Karpas-422 (cell line): ENCODE measurements around the gene VPS33B. TPM values are rescaled to one million over a fixed set of nuclear protein-coding genes. Genes with fewer than 3 reads are reported as not detected.

ENCODE experiments used
- DNase-seq: peaks from one replicate; pipeline ENCODE4 v3.0.0-alpha.2; 2015
- H2AFZ ChIP-seq: fragments of 200-600 bp; sonication (generic); 2 replicates; pipeline ENCODE4 v1.6.1; 2014; ENCODE audit warnings: antibody characterized with exemption, low read length, mixed read lengths
- H3K27ac ChIP-seq: fragments of 200-600 bp; sonication (generic); 2 replicates; pipeline ENCODE4 v1.5.1; 2014; ENCODE audit warnings: mild to moderate bottlenecking, low read length, moderate library complexity
- H3K27me3 ChIP-seq: fragments of 200-600 bp; sonication (generic); 2 replicates; pipeline ENCODE4 v1.6.1; 2014; ENCODE audit warnings: low read length, mixed read lengths
- H3K36me3 ChIP-seq: fragments of 200-600 bp; sonication (generic); 2 replicates; pipeline ENCODE4 v1.6.1; 2014; ENCODE audit warnings: low read length, mixed read lengths; ENCODE audit not compliant: insufficient read depth
- H3K4me1 ChIP-seq: fragments of 200-600 bp; sonication (generic); 2 replicates; pipeline ENCODE4 v1.6.1; 2014; ENCODE audit warnings: mild to moderate bottlenecking, low read length, mixed read lengths
- H3K4me2 ChIP-seq: fragments of 200-600 bp; sonication (generic); 2 replicates; pipeline ENCODE4 v1.6.1; 2014; ENCODE audit warnings: low read length, low read depth, mild to moderate bottlenecking; ENCODE audit not compliant: poor library complexity, severe bottlenecking
- H3K4me3 ChIP-seq: fragments of 200-600 bp; sonication (generic); 2 replicates; pipeline ENCODE4 v1.5.1; 2014; ENCODE audit warnings: mild to moderate bottlenecking, antibody characterized with exemption, low read length, mixed read lengths
- H3K79me2 ChIP-seq: fragments of 200-600 bp; sonication (generic); 2 replicates; pipeline ENCODE4 v1.6.1; 2014; ENCODE audit warnings: mild to moderate bottlenecking, low read length, mixed read lengths
- H3K9ac ChIP-seq: fragments of 200-600 bp; sonication (generic); 2 replicates; pipeline ENCODE4 v1.6.0; 2014; ENCODE audit warnings: low read length
- H3K9me2 ChIP-seq: fragments of 200-600 bp; sonication (generic), shearing (Covaris generic); replicated peaks from 2 replicates; pipeline ENCODE4 v1.6.0; 2014; ENCODE audit warnings: mild to moderate bottlenecking, low read length, moderate library complexity; ENCODE audit not compliant: insufficient read depth
- H3K9me3 ChIP-seq: fragments of 300-700, 200-600 bp; sonication (generic); 2 replicates; pipeline ENCODE4 v1.6.1; 2014; ENCODE audit warnings: low read length, mixed read lengths
- H4K20me1 ChIP-seq: fragments of 200-600 bp; sonication (generic); 2 replicates; pipeline ENCODE4 v1.6.1; 2014; ENCODE audit warnings: mild to moderate bottlenecking, antibody characterized with exemption, low read length, low read depth; ENCODE audit not compliant: insufficient read depth
- total RNA-seq: library from RNA; depleted of rRNA; stranded (reverse); fragments of >200 nt; shearing (Covaris generic); gene quantifications from 2 replicates; pipeline ENCODE4 v1.2.3, GENCODE V29; 2014; ENCODE audit warnings: low replicate concordance

The VPS33B gene
- total RNA-seq, 1 experiment from 2014 or later, result 5.7 TPM

DNA sequence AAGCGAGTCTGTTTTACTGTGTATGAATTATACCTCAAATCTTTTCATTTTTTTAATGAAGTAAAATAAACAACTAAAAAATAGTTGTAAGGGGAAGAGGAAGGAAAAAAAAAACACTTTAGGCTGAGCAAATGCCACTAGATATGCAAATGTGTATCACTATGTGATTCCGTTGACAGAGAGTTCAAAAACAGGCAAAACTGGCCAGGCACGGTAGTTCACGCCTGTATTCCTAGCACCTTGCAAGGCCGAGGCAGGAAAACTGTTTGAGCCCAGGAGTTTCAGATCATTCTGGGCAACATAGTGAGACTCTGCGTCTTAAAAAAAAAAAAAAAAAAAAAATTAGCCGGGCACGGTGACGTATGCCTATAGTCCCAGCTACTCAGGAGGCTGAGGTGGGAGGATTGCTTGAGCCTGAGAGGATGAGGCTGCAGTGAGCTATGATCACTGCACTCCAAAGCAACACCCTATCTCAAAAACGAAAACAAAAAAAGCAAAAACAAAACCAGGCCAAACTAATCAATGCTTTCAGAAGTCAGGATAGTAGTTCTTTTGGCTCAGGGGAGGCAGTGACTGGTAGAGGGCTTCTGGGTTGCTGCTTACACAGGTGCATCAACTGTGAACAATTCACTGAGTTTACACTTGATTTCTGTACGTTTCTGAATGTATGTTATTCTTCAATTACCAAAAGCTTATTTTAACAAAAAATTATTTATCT is 35.4 kb downstream of the VPS33B start:
- no peaks in the 10 kb centered on the region for H3K27me3 ChIP-seq
- DNase-seq, result no peak
- no peak overlapping the region for H3K9ac ChIP-seq
- 0 out of 2 replicates have a peak overlapping the region, but pooled peaks have one; percentile 58 for H3K27ac ChIP-seq
- peaks cover 27% of the 10 kb centered on the region for H3K36me3 ChIP-seq
- no peak overlapping the region for H3K4me2 ChIP-seq
- H3K4me3 ChIP-seq, result no peak overlapping the region
- H4K20me1 ChIP-seq, result no peaks in the 10 kb centered on the region
- H2AFZ ChIP-seq, result no peak overlapping the region
- peaks cover 89% of the 10 kb centered on the region for H3K79me2 ChIP-seq
- H3K9me3 ChIP-seq, result no peaks in the 10 kb centered on the region
- H3K4me1 ChIP-seq, result peaks cover 38% of the 10 kb centered on the region
- H3K9me2 ChIP-seq, result no peaks in the 10 kb centered on the region

GRCh38 chr15:90982135-90982534 is 40.3 kb downstream of the VPS33B start:
- H3K9ac ChIP-seq, result no peak overlapping the region
- no peak for DNase-seq
- H3K27ac ChIP-seq, result no peak overlapping the region

DNA sequence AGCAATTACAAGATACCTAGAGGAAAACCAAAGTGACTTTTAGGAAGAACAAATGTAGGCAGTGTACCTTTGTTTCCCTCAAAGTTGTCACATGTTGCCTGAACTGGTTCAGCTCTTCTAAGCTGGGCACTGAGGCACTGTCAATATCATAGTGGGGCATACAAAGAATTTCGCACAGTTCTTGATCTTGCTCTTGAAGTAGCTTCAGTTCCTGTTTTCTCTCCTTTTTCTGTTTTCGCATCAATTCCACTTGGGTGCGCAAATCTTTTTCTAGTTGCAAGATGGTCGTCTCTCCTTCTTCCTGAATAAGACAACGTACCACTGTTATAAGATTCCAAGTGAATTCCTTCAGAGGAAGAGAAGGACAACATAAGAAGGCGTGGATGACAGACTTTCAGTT is 40.7 kb downstream of the VPS33B start:
- no peaks in the 10 kb centered on the region for H4K20me1 ChIP-seq
- H3K4me1 ChIP-seq, result no peaks in the 10 kb centered on the region
- H3K9ac ChIP-seq, result no peak overlapping the region
- H3K9me3 ChIP-seq, result no peaks in the 10 kb centered on the region
- no peak overlapping the region for H3K4me3 ChIP-seq
- no peak overlapping the region for H3K4me2 ChIP-seq
- H3K36me3 ChIP-seq, result peaks cover 61% of the 10 kb centered on the region
- H3K27me3 ChIP-seq, result no peaks in the 10 kb centered on the region
- no peaks in the 10 kb centered on the region for H3K9me2 ChIP-seq
- no peak overlapping the region for H2AFZ ChIP-seq
- peaks cover 45% of the 10 kb centered on the region for H3K79me2 ChIP-seq
- DNase-seq, result no peak
- H3K27ac ChIP-seq, result no peak overlapping the region

More at GRCh38 chr15:90982135-90982534, 40.3 kb downstream of the VPS33B start:
- H3K4me2 ChIP-seq, result no peak overlapping the region
- no peaks in the 10 kb centered on the region for H3K27me3 ChIP-seq
- peaks cover 49% of the 10 kb centered on the region for H3K79me2 ChIP-seq
- no peak overlapping the region for H2AFZ ChIP-seq
- no peaks in the 10 kb centered on the region for H3K9me3 ChIP-seq
- H3K36me3 ChIP-seq, result peaks cover 58% of the 10 kb centered on the region
- no peak overlapping the region for H3K4me3 ChIP-seq
- no peaks in the 10 kb centered on the region for H3K9me2 ChIP-seq
- H4K20me1 ChIP-seq, result no peaks in the 10 kb centered on the region
- peaks cover 1% of the 10 kb centered on the region; the same call in 1 of the 2 replicates for H3K4me1 ChIP-seq

DNA sequence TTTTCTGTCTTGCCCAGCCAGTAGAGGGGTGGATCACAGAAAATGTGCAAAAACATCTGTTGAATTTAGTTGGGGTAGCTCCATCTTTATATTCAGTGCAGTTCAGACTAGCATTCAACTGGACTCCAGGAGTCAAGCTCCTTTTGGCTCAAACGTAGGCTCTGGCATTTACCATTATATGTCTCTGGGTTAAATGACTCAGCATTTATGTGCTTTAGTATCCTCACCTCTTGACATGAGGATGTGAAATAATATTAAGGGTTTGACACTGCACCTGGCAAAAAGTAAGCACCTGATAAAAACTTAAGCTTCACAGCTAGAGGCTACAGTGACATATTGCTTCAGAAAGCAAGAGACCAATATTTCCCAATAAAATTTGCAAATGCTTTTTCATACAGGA is 42.8 kb downstream of the VPS33B start:
- H3K36me3 ChIP-seq, result peaks cover 67% of the 10 kb centered on the region

DNA sequence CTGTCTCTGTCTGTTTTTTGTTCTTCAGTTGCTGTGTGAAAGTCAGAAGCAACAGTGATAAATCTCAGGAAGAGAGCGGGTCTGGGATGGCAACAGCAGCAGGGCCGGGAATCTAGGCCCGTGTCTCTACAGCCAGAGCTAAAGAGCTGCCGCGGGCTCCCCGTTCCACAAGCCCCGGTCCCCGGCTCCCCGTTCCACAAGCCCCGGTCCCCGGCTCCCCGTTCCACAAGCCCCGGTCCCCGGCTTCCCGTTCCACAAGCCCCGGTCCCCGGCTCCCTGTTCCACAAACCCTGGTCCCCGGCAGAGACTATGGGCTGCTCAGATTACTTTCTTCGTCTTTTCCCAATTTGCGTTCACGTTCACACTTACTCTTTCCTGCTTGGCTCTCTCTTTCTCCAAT is 48.2 kb downstream of the VPS33B start:
- no peak overlapping the region for H3K9ac ChIP-seq
- peaks cover 46% of the 10 kb centered on the region for H3K36me3 ChIP-seq
- H3K27ac ChIP-seq, result no peak overlapping the region
- no peak overlapping the region for H2AFZ ChIP-seq
- H3K27me3 ChIP-seq, result no peaks in the 10 kb centered on the region
- no peak overlapping the region for H3K4me2 ChIP-seq
- H3K9me3 ChIP-seq, result no peaks in the 10 kb centered on the region
- no peaks in the 10 kb centered on the region for H3K9me2 ChIP-seq
- no peak overlapping the region for H3K4me3 ChIP-seq
- peaks cover 2% of the 10 kb centered on the region; the same call in 1 of the 2 replicates for H3K79me2 ChIP-seq
- no peak for DNase-seq
- H3K4me1 ChIP-seq, result no peaks in the 10 kb centered on the region
- H4K20me1 ChIP-seq, result no peaks in the 10 kb centered on the region

More for the DNA sequence above, 42.8 kb downstream of the VPS33B start:
- Histone ChIP-seq H3K4me1 (no peaks in the 10 kb centered on the region), H3K9ac (no peak overlapping the region), H3K4me2 (no peak overlapping the region), H3K27ac (0 out of 2 replicates have a peak overlapping the region, but pooled peaks have one; percentile 6), H3K27me3 (no peaks in the 10 kb centered on the region), H3K79me2 (peaks cover 24% of the 10 kb centered on the region), H3K9me3 (no peaks in the 10 kb centered on the region), H2AFZ (no peak overlapping the region), H3K4me3 (no peak overlapping the region), H3K9me2 (no peaks in the 10 kb centered on the region), H4K20me1 (no peaks in the 10 kb centered on the region)
- no peak for DNase-seq

- no peak for DNase-seq
- Histone ChIP-seq H3K4me1 (no peaks in the 10 kb centered on the region), H3K27me3 (no peaks in the 10 kb centered on the region), H3K27ac (no peak overlapping the region), H3K36me3 (peaks cover 55% of the 10 kb centered on the region), H3K9ac (no peak overlapping the region), H3K9me2 (no peaks in the 10 kb centered on the region), H2AFZ (no peak overlapping the region), H3K9me3 (no peaks in the 10 kb centered on the region), H3K4me2 (no peak overlapping the region), H3K79me2 (no peaks in the 10 kb centered on the region), H3K4me3 (no peak overlapping the region), H4K20me1 (no peaks in the 10 kb centered on the region)
Observed at GRCh38 chr15:90972133-90972532, 50.3 kb downstream of the VPS33B start.

- no peak for DNase-seq
- H3K9me2 ChIP-seq, result no peaks in the 10 kb centered on the region
- no peaks in the 10 kb centered on the region for H4K20me1 ChIP-seq
- H3K79me2 ChIP-seq, result peaks cover 4% of the 10 kb centered on the region; the same call in 1 of the 2 replicates
- H3K27me3 ChIP-seq, result no peaks in the 10 kb centered on the region
- no peak overlapping the region for H3K4me2 ChIP-seq
- no peaks in the 10 kb centered on the region for H3K4me1 ChIP-seq
- no peak overlapping the region for H3K27ac ChIP-seq
- H3K36me3 ChIP-seq, result peaks cover 58% of the 10 kb centered on the region
- no peak overlapping the region for H2AFZ ChIP-seq
- no peaks in the 10 kb centered on the region for H3K9me3 ChIP-seq
- H3K4me3 ChIP-seq, result no peak overlapping the region
- no peak overlapping the region for H3K9ac ChIP-seq
Observed at GRCh38 chr15:90970274-90970673, 52.1 kb downstream of the VPS33B start.

DNA sequence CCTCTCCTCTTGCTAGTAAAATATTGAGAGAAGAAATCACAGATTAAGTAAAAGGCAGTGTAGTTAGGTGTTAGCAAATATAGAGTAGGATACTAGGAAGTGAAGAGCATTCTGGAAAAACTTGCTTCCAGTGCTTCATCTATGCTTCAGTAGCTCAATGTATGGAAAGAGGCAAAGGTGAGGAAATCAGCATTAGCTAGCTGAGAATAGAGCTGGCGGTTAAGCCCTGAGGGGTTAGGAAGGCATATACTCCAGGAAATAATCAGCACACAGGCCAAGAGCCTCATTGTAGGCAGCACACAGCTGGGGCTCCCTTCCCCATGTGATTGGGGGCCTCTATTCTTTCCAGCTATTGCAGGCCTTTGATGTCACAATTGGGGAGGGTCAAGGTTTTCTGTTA is 54.0 kb downstream of the VPS33B start:
- Histone ChIP-seq H3K9me2 (no peaks in the 10 kb centered on the region), H3K9me3 (no peaks in the 10 kb centered on the region), H3K4me3 (no peak overlapping the region), H2AFZ (no peak overlapping the region), H3K36me3 (peaks cover 72% of the 10 kb centered on the region), H3K4me2 (no peak overlapping the region), H3K27me3 (no peaks in the 10 kb centered on the region), H4K20me1 (no peaks in the 10 kb centered on the region), H3K9ac (no peak overlapping the region), H3K79me2 (peaks cover 9% of the 10 kb centered on the region), H3K4me1 (no peaks in the 10 kb centered on the region), H3K27ac (no peak overlapping the region)
- no peak for DNase-seq
